ES-I3 (cell line): ENCODE measurements around the gene TRIM65.
"Not testable (repeated sequence)": the region's sequence is repeated elsewhere in the genome, so short reads cannot be mapped to it uniquely, and the experiment has no call there.

ENCODE experiments used
- H3K36me3 ChIP-seq: 2 replicates; pipeline ENCODE4 v1.6.1; 2013; ENCODE audit warnings: mild to moderate bottlenecking, low read length, control low read depth, moderate library complexity; ENCODE audit not compliant: insufficient read depth
- H3K4me1 ChIP-seq: 2 replicates; pipeline ENCODE4 v1.6.1; 2013; ENCODE audit warnings: mild to moderate bottlenecking, control low read depth, low read length; ENCODE audit not compliant: insufficient read depth
- H3K9ac ChIP-seq: 2 replicates; pipeline ENCODE4 v1.6.1; 2013; ENCODE audit warnings: low read depth, mild to moderate bottlenecking, low read length, moderate library complexity
- H3K9me3 ChIP-seq: 2 replicates; pipeline ENCODE4 v1.6.1; 2013; ENCODE audit warnings: mild to moderate bottlenecking, low read length, moderate library complexity; ENCODE audit not compliant: control insufficient read depth, insufficient read depth

The TRIM65 gene

GRCh38 chr17:75895370-75896155 lies 1.2 kb downstream of the TRIM65 start:
- peak overlapping the region; percentile 77 for H3K9ac ChIP-seq
- H3K4me1 ChIP-seq = peaks cover 20% of the 10 kb centered on the region; the same call in 1 of the 2 replicates
- peaks cover 4% of the 10 kb centered on the region; the same call in 1 of the 2 replicates for H3K36me3 ChIP-seq
- no peaks in the 10 kb centered on the region for H3K9me3 ChIP-seq

GRCh38 chr17:75894049-75894733 lies 2.6 kb downstream of the TRIM65 start:
- Histone ChIP-seq H3K9me3 (no peaks in the 10 kb centered on the region), H3K4me1 (peaks cover 20% of the 10 kb centered on the region; the same call in 1 of the 2 replicates), H3K9ac (peak overlapping the region; percentile 77; the same call in 1 of the 2 replicates), H3K36me3 (no peaks in the 10 kb centered on the region; the same call in 1 of the 2 replicates)

GRCh38 chr17:75893305-75894048 lies 3.3 kb downstream of the TRIM65 start:
- Histone ChIP-seq H3K36me3 (no peaks in the 10 kb centered on the region; the same call in 1 of the 2 replicates), H3K9me3 (no peaks in the 10 kb centered on the region), H3K9ac (no peak overlapping the region), H3K4me1 (peaks cover 20% of the 10 kb centered on the region; the same call in 1 of the 2 replicates)

GRCh38 chr17:75892556-75893224 lies 4.1 kb downstream of the TRIM65 start:
- H3K9ac ChIP-seq = no peak overlapping the region
- H3K4me1 ChIP-seq = peaks cover 20% of the 10 kb centered on the region; the same call in 1 of the 2 replicates

GRCh38 chr17:75891605-75892555 lies 4.9 kb downstream of the TRIM65 start:
- Histone ChIP-seq H3K9me3 (no peaks in the 10 kb centered on the region), H3K4me1 (peaks cover 20% of the 10 kb centered on the region; the same call in 1 of the 2 replicates), H3K36me3 (no peaks in the 10 kb centered on the region; the same call in 1 of the 2 replicates), H3K9ac (no peak overlapping the region)

More at GRCh38 chr17:75892556-75893224, 4.1 kb downstream of the TRIM65 start:
- H3K36me3 ChIP-seq = no peaks in the 10 kb centered on the region; the same call in 1 of the 2 replicates
- no peaks in the 10 kb centered on the region for H3K9me3 ChIP-seq

GRCh38 chr17:75891022-75891604 lies 5.6 kb downstream of the TRIM65 start:
- peaks cover 20% of the 10 kb centered on the region; the same call in 1 of the 2 replicates for H3K4me1 ChIP-seq
- no peaks in the 10 kb centered on the region for H3K9me3 ChIP-seq
- H3K36me3 ChIP-seq = no peaks in the 10 kb centered on the region; the same call in 1 of the 2 replicates
- no peak overlapping the region for H3K9ac ChIP-seq

- Histone ChIP-seq H3K9ac (no peak overlapping the region), H3K36me3 (no peaks in the 10 kb centered on the region; the same call in 1 of the 2 replicates), H3K9me3 (no peaks in the 10 kb centered on the region), H3K4me1 (peaks cover 8% of the 10 kb centered on the region; the same call in 1 of the 2 replicates)
Measured at GRCh38 chr17:75889454-75889853, 7.3 kb downstream of the TRIM65 start.

- no peak overlapping the region for H3K9ac ChIP-seq
- H3K36me3 ChIP-seq = no peaks in the 10 kb centered on the region; the same call in 1 of the 2 replicates
- no peaks in the 10 kb centered on the region for H3K4me1 ChIP-seq
- H3K9me3 ChIP-seq = no peaks in the 10 kb centered on the region
Measured at GRCh38 chr17:75888484-75888883, 8.3 kb downstream of the TRIM65 start.

GRCh38 chr17:75885860-75886259 lies 10.9 kb downstream of the TRIM65 start:
- H3K36me3 ChIP-seq, H3K4me1 ChIP-seq, H3K9me3 ChIP-seq, H3K9ac ChIP-seq: not testable (repeated sequence)

GRCh38 chr17:75885431-75885830 lies 11.3 kb downstream of the TRIM65 start:
- Histone ChIP-seq H3K9me3 (no peaks in the 10 kb centered on the region), H3K9ac (no peak overlapping the region; the same call in 1 of the 2 replicates), H3K36me3 (no peaks in the 10 kb centered on the region; the same call in 1 of the 2 replicates)

GRCh38 chr17:75881678-75882454 lies 14.9 kb downstream of the TRIM65 start:
- H3K36me3 ChIP-seq = no peaks in the 10 kb centered on the region
- peaks cover 1% of the 10 kb centered on the region; the same call in 1 of the 2 replicates for H3K4me1 ChIP-seq
- H3K9ac ChIP-seq = no peak overlapping the region
- H3K9me3 ChIP-seq = no peaks in the 10 kb centered on the region

More at GRCh38 chr17:75885431-75885830, 11.3 kb downstream of the TRIM65 start:
- no peaks in the 10 kb centered on the region for H3K4me1 ChIP-seq

- Histone ChIP-seq H3K9me3 (no peaks in the 10 kb centered on the region), H3K4me1 (peaks cover 13% of the 10 kb centered on the region; the same call in 1 of the 2 replicates), H3K36me3 (no peaks in the 10 kb centered on the region), H3K9ac (no peak overlapping the region)
Measured at GRCh38 chr17:75880266-75880665, 16.5 kb downstream of the TRIM65 start.
